B cell (primary cell): Measurements from ENCODE around the gene PPP1R18. TPM values are rescaled to one million over a fixed set of nuclear protein-coding genes. Genes with fewer than 3 reads are reported as not detected.

Source experiments
- ATAC-seq: fragments of 200-7000 bp; cut with Tn5 transposase; one replicate; pipeline ENCODE4 v1.10.0; 2021; ENCODE audit warnings: low read depth, mild to moderate bottlenecking, moderate number of reproducible peaks, moderate library complexity
- CTCF ChIA-PET: fragments of 350-600 bp; sonication (Branson Sonifier 250); formaldehyde crosslinking; loops from one replicate; lab custom pipeline; 2021; ENCODE audit warnings: antibody characterized with exemption, inconsistent platforms; lab: Charles Lee
- POLR2A ChIA-PET: fragments of 350-600 bp; sonication (Branson Sonifier 250); formaldehyde crosslinking; loops from one replicate; lab custom pipeline; 2021; ENCODE audit warnings: antibody characterized with exemption; lab: Charles Lee
- DNase-seq: peaks from one replicate; pipeline ENCODE4 v3.0.0; 2013
- H2AFZ ChIP-seq: 2 replicates; pipeline ENCODE4 v1.6.1; 2012; ENCODE audit warnings: mild to moderate bottlenecking, low read depth, low read length; ENCODE audit not compliant: insufficient read depth, poor library complexity, severe bottlenecking
- H3K27ac ChIP-seq, 2 donors: 1 replicate in 1 of 2; 2 replicates in 1 of 2; pipeline ENCODE4 v1.5.1; 2012 to 2013; ENCODE audit warnings: low read length in 2 of 2, mild to moderate bottlenecking in 2 of 2, moderate library complexity in 1 of 2
- H3K27me3 ChIP-seq, 4 experiments: fragments of 200-600 bp in 1 of 4; sonication (generic) in 1 of 4; replicated peaks in 1 of 4; 1 replicate in 2 of 4; 2 replicates in 2 of 4; pipeline versions ENCODE4 v1.6.1 to v1.7.0; 2013 to 2016; ENCODE audit warnings: low read length in 3 of 4, mild to moderate bottlenecking in 2 of 4, mixed read lengths in 1 of 4, moderate library complexity in 1 of 4; ENCODE audit not compliant: insufficient read depth in 4 of 4, control insufficient read depth in 3 of 4; ENCODE audit errors: control extremely low read depth in 1 of 4
- H3K36me3 ChIP-seq, 2 experiments: replicated peaks in 1 of 2; 1 replicate in 1 of 2; 2 replicates in 1 of 2; pipeline versions ENCODE4 v1.6.1 to v1.7.1; 2013; ENCODE audit warnings: low read length in 1 of 2; ENCODE audit not compliant: insufficient read depth in 2 of 2, control insufficient read depth in 1 of 2; ENCODE audit errors: control extremely low read depth in 1 of 2, extremely low read depth in 1 of 2
- H3K4me1 ChIP-seq, 2 donors: fragments of 200-600 bp in 1 of 2; sonication (generic) in 1 of 2; 1 replicate in 1 of 2; 2 replicates in 1 of 2; pipeline versions ENCODE4 v1.5.1 to v1.6.1; 2013 to 2017; ENCODE audit warnings: low read length in 2 of 2; ENCODE audit not compliant: control insufficient read depth in 2 of 2, insufficient read depth in 2 of 2
- H3K4me2 ChIP-seq: replicated peaks from 2 replicates; pipeline ENCODE3; 2012; ENCODE audit warnings: mild to moderate bottlenecking, low read depth, low read length; ENCODE audit not compliant: poor library complexity, severe bottlenecking
- H3K4me3 ChIP-seq, 5 experiments: fragments of 200-600 bp in 1 of 5; sonication (generic) in 1 of 5; 1 replicate in 3 of 5; 2 replicates in 2 of 5; pipeline versions ENCODE4 v1.5.1 to v1.7.0; 2011 to 2016; ENCODE audit warnings: low read length in 4 of 5, mild to moderate bottlenecking in 4 of 5, low read depth in 2 of 5, control low read depth in 1 of 5, moderate library complexity in 1 of 5; ENCODE audit not compliant: insufficient read depth in 1 of 5; ENCODE audit errors: control extremely low read depth in 1 of 5, extremely low read depth in 1 of 5
- H3K79me2 ChIP-seq: fragments of 200-600 bp; sonication (generic); one replicate; pipeline ENCODE4 v1.6.0; 2016; ENCODE audit warnings: low read length; ENCODE audit not compliant: control insufficient read depth, insufficient read depth
- H3K9ac ChIP-seq: fragments of 200-600 bp; sonication (generic); 2 replicates; pipeline ENCODE4 v1.6.1; 2017; ENCODE audit warnings: mild to moderate bottlenecking, low read length, moderate library complexity
- H3K9me3 ChIP-seq, 3 donors: one replicate each; pipeline versions ENCODE4 v1.6.1 to v1.7.1; 2013; ENCODE audit warnings: low read length in 2 of 3; ENCODE audit not compliant: control insufficient read depth in 2 of 3, insufficient read depth in 1 of 3; ENCODE audit errors: control extremely low read depth in 1 of 3
- H4K20me1 ChIP-seq: 2 replicates; pipeline ENCODE4 v1.6.0; 2012; ENCODE audit warnings: mild to moderate bottlenecking, low read length; ENCODE audit not compliant: insufficient read depth, control insufficient read depth, poor library complexity, severe bottlenecking
- H3K27ac Mint-ChIP-seq: one replicate; pipeline ENCODE4 v1.8.0; 2021; ENCODE audit warnings: mixed read lengths
- H3K27me3 Mint-ChIP-seq: one replicate; pipeline ENCODE4 v1.8.0; 2021; ENCODE audit warnings: mixed read lengths
- H3K4me1 Mint-ChIP-seq: one replicate; pipeline ENCODE4 v1.8.0; 2021; ENCODE audit warnings: mixed read lengths
- H3K4me3 Mint-ChIP-seq: one replicate; pipeline ENCODE4 v1.8.0; 2021; ENCODE audit warnings: mixed read lengths
- H3K9me3 Mint-ChIP-seq: one replicate; pipeline ENCODE4 v1.8.0; 2022; ENCODE audit warnings: mixed read lengths; ENCODE audit not compliant: insufficient read depth
- CTCF ChIP-seq: fragments of 200-600 bp; IDR thresholded peaks from one replicate; pipeline ENCODE4 v1.8.0; 2022; ENCODE audit warnings: antibody characterized with exemption, mild to moderate bottlenecking
- EZH2 ChIP-seq: IDR thresholded peaks from 2 replicates; pipeline ENCODE4 v1.6.1; 2012; ENCODE audit warnings: borderline replicate concordance, low read depth, mild to moderate bottlenecking, moderate library complexity, low read length; ENCODE audit not compliant: insufficient read depth, poor library complexity, severe bottlenecking
- WGBS: methylation state at CpG from one replicate; pipeline ENCODE4 v1.1.5; 2013; ENCODE audit warnings: missing lambda C conversion rate; ENCODE audit not compliant: insufficient coverage; 5-methylcytosine and 5-hydroxymethylcytosine counted together
- intact Hi-C: fragments of 100-400 bp; cut with micrococcal nuclease; formaldehyde crosslinking; loops from one replicate; pipeline ENCODE4 v1.10.0; 2022
- polyA plus RNA-seq: library from polyadenylated mRNA; depleted of rRNA; stranded (reverse); fragments of >200 nt; gene quantifications from 2 replicates; pipeline ENCODE4 v1.2.3, GENCODE V29; 2012
- total RNA-seq, 2 donors: library from RNA; stranded (reverse); fragments of 120-200 nt in 1 of 2; gene quantifications; 1 replicate in 1 of 2; 2 replicates in 1 of 2; pipeline versions ENCODE4 v1.2.3 to v1.2.4, GENCODE V29; 2013 to 2022

PPP1R18 gene
- total and polyA plus RNA-seq, 2 donors (not counting 1 experiment from before 2014, with no cell fraction given): 113 to 125 TPM

GRCh38 chr6:30690403-30691207 is 4.2 kb upstream of the PPP1R18 start, which contains the start of gene NRM:
TSS of gene NRM (minus strand) at chr6:30690984. CDS start at chr6:30690974, 10 bp downstream.
- CTCF ChIA-PET: interaction anchor here (1.1 to 8.9 kb wide), 4 partner anchors 10 to 146 kb away, joined by 3 to 151 read pairs (median 63); partner anchors contain the start of genes MDC1 and TUBB
- no peaks in the 10 kb centered on the region for H3K9me3 Mint-ChIP-seq
- Histone ChIP-seq H3K9me3 (no peaks in the 10 kb centered on the region), H3K4me1 (peaks cover 36 to 43% of the 10 kb centered on the region in 2 donors), H3K36me3 (peaks cover 0 to 3% of the 10 kb centered on the region in 2 experiments), H3K4me2 (peak within 1 kb of the TSS; percentile 100), H3K79me2 (peaks cover 23% of the 10 kb centered on the region), H3K27ac (peak within 1 kb of the TSS; percentile 93 to 97), H3K4me3 (peak within 1 kb of the TSS; percentile 65 to 94 (median 79)), H4K20me1 (peaks cover 20% of the 10 kb centered on the region), H3K27me3 (no peaks in the 10 kb centered on the region), H3K9ac (peak within 1 kb of the TSS; percentile 98), H2AFZ (peak within 1 kb of the TSS; percentile 65)
- ATAC-seq: peak; percentile 24
- H3K4me3 Mint-ChIP-seq: peak within 1 kb of the TSS; percentile 97
- peak within 1 kb of the TSS; percentile 99 for H3K27ac Mint-ChIP-seq
- POLR2A ChIA-PET: interaction anchor here (0.7 to 2.9 kb wide), 3 partner anchors 12 to 27 kb away, joined by 3 to 10 read pairs (median 4); partner anchors contain the start of gene MDC1
- under 1% methylated on average over 39 of the region's 40 CpGs for WGBS
- intact Hi-C loops: loop anchor here (1.0 kb wide), 1 partner anchor 8 kb away; no protein-coding TSS in a partner anchor
- peak; percentile 80 for DNase-seq
- H3K4me1 Mint-ChIP-seq: peaks cover 52% of the 10 kb centered on the region
- TF ChIP-seq CTCF (no peak), EZH2 (no peak)
- no peaks in the 10 kb centered on the region for H3K27me3 Mint-ChIP-seq
